ENCODE results near the gene C11orf54.

C11orf54 gene

DNA sequence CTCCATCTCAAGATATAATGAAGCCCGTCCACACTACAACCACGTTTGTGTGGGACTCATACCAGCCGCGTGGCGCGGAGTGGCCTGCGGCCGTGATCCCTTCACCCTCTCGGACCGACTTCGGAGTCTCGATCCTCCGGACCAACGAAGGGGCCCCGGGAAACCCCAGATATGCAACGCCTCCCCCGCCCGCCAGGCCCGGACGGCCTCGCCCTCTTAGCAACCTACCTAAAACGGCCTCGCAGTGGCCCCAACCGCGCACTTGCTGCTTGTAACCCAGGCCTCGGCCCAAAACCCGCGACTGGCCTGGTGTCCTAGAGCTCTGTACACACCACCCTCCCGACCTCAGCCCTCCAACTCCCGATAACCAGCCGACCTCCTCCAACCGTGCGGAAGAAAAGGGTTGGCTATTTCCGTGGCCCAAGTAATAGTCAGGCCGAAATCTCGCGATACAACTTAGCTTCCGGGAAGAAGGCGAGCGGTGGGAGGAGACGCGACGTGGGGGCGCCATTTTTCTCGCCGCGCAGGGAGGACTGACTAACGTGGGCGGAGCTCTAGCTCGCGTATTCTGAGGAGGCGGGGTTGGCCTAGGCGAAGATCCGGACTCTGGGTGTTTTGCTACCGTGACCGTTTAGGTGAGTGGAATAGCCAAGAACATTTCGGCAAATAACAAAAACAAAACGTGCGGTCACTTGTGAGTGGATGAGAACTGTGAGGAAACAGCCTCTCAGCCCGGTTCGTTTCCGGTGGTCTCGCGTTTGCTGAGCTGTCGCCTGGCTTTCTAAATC lies at the start of gene C11orf54, which contains the start of gene TAF1D:
TSS of gene C11orf54 (plus strand) at position 579 of the 788 bp plus-strand sequence. CDS start 5,722 bp downstream, outside the sequence.
TSS of gene TAF1D (minus strand) at position 402 of the 788 bp plus-strand sequence. CDS start 2,191 bp downstream, outside the sequence.
- Histone ChIP-seq H3K36me3 (ENCODE audit: insufficient read depth, low read length) (peaks cover 22% of the 10 kb centered on the region), H3K9me3 (ENCODE audit: control insufficient read depth, insufficient read depth, low read length) (no peaks in the 10 kb centered on the region), H3K4me1 (ENCODE audit: insufficient read depth, low read length) (0 out of 2 replicates have a peak, but pooled peaks cover 5% of the 10 kb centered on the region), H3K9ac (ENCODE audit: low read depth, low read length) (peak within 1 kb of the TSS; percentile 97)

DNA sequence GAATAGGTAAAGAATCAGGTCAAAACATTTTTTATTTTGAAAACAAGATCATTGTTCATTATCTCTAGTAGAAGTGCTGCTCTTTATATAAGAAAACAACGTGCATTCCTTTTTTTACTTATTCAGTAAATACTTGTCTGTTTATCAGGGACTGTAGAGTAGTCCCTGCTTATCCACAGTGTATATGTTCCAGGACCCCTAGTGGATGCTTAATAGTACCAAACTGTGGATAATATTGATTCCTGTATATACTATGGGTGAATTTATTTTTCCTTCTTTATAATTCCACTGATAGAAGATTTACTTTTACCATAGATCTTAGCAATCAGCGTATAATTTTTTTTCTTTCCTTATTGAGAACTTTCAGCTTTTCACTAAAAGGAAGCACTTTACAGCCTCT lies 47.4 kb upstream of the C11orf54 start:
- H3K4me1 ChIP-seq (ENCODE audit: insufficient read depth, low read length), result no peaks in the 10 kb centered on the region
- H3K9me3 ChIP-seq (ENCODE audit: control insufficient read depth, insufficient read depth, low read length), result no peaks in the 10 kb centered on the region
- H3K9ac ChIP-seq (ENCODE audit: low read depth, low read length), result no peak overlapping the region
- H3K36me3 ChIP-seq (ENCODE audit: insufficient read depth, low read length), result peaks cover 39% of the 10 kb centered on the region

DNA sequence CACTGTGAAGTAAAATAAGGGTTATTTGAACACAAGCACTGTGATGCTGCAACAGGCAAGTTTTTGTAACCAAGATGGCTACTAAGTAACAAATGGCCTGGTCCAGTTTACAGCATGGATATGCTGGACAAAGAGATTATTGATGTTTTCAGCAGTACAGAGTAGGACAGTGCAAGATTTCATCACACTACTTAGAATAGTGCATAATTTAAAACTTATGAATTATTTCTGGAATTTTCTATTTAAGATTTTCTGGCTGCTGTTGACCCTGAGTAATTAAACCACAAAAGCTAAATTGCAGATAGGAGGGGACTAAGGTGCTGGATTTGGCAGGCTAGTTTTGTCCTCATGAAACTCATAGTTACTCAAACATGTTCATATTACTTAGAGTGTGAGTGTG lies 46.9 kb upstream of the C11orf54 start:
- Histone ChIP-seq H3K36me3 (ENCODE audit: insufficient read depth, low read length) (peaks cover 39% of the 10 kb centered on the region), H3K9ac (ENCODE audit: low read depth, low read length) (no peak overlapping the region), H3K4me1 (ENCODE audit: insufficient read depth, low read length) (no peaks in the 10 kb centered on the region), H3K9me3 (ENCODE audit: control insufficient read depth, insufficient read depth, low read length) (no peaks in the 10 kb centered on the region)

DNA sequence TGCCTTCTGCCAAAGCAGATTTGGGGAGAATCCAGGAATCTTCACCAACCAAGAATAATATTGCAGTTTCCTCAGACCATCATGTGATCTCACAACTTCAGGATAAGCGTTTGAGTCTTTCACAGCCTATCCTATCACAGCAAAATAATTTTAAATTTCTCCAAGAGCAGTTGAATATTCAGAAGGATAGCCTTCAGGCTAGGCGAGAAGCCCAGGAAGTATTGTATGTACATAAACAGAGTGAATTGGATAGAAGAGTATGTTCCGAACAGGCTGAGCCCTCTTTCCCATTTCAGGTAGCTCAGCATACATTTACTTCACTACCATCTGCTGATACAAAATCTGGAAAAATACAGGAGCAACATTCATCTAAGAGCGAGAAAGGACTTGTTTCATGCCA lies 43.9 kb upstream of the C11orf54 start:
- no peak overlapping the region for H3K9ac ChIP-seq (ENCODE audit: low read depth, low read length)
- H3K9me3 ChIP-seq (ENCODE audit: control insufficient read depth, insufficient read depth, low read length), result no peaks in the 10 kb centered on the region
- no peaks in the 10 kb centered on the region for H3K4me1 ChIP-seq (ENCODE audit: insufficient read depth, low read length)
- peaks cover 42% of the 10 kb centered on the region for H3K36me3 ChIP-seq (ENCODE audit: insufficient read depth, low read length)

DNA sequence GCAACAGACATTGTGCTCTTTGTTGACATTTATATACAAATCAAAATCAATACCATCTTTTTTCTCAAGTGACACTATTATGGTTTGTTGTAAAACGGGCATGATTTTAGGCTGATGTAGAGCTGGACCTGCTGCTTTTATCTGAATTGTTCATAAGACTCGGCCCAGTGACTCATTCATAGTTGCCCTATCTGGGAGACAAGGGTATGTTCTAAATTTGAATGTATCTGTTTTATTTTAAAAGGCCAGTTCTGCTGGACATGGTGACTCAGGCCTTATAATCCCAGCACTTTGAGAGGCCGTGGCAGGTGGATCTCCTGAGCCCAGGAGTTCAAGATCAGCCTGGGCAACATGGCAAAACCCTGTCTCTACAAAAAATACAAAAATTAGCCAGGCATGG lies 40.6 kb upstream of the C11orf54 start:
- no peaks in the 10 kb centered on the region for H3K9me3 ChIP-seq (ENCODE audit: control insufficient read depth, insufficient read depth, low read length)
- peaks cover 45% of the 10 kb centered on the region for H3K36me3 ChIP-seq (ENCODE audit: insufficient read depth, low read length)
- H3K9ac ChIP-seq (ENCODE audit: low read depth, low read length), result no peak overlapping the region
- no peaks in the 10 kb centered on the region for H3K4me1 ChIP-seq (ENCODE audit: insufficient read depth, low read length)

DNA sequence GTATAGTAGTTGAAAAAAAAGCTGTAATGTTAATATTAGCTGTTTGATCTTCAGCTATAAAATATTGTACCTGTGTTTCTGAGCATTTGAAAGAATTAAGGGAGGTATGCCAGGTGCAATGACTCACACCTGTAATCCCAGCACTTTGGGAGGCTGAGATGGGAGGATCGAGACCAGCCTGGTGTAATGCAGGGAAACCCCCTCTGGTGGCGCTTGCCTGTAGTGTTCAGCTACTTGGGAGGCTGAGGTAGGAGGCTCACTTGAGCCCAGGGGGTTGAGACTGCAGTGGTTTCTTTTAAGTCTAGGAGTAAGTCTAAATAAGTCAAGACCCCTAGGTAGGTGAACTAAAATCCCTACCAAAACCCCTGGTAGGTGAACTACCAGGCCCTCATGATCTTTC lies 37.2 kb upstream of the C11orf54 start:
- Histone ChIP-seq H3K36me3 (ENCODE audit: insufficient read depth, low read length) (peaks cover 23% of the 10 kb centered on the region), H3K9ac (ENCODE audit: low read depth, low read length) (no peak overlapping the region), H3K4me1 (ENCODE audit: insufficient read depth, low read length) (no peaks in the 10 kb centered on the region), H3K9me3 (ENCODE audit: control insufficient read depth, insufficient read depth, low read length) (no peaks in the 10 kb centered on the region; the same call in 1 of the 2 replicates)

DNA sequence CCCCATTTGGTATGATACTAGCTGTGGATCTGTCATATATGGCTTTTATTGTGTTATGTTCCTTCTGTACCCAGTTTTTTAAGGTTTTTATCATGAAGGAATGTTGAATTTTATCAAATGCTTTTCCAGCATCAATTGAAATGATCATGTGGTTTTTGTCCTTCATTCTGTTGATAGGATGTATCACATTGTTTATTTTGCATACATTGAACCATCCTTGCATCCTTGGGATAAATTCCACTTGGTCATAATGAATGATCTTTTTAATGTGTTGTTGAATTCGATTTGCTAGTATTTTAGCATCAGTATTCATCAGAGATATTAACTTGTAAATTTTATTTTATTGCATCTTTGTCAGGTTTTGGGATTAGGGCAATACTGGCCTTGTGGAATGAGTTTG lies 31.2 kb upstream of the C11orf54 start:
- Histone ChIP-seq H3K9me3 (ENCODE audit: control insufficient read depth, insufficient read depth, low read length) (no peaks in the 10 kb centered on the region; the same call in 1 of the 2 replicates), H3K9ac (ENCODE audit: low read depth, low read length) (no peak overlapping the region), H3K36me3 (ENCODE audit: insufficient read depth, low read length) (0 out of 2 replicates have a peak, but pooled peaks cover 5% of the 10 kb centered on the region), H3K4me1 (ENCODE audit: insufficient read depth, low read length) (no peaks in the 10 kb centered on the region)

DNA sequence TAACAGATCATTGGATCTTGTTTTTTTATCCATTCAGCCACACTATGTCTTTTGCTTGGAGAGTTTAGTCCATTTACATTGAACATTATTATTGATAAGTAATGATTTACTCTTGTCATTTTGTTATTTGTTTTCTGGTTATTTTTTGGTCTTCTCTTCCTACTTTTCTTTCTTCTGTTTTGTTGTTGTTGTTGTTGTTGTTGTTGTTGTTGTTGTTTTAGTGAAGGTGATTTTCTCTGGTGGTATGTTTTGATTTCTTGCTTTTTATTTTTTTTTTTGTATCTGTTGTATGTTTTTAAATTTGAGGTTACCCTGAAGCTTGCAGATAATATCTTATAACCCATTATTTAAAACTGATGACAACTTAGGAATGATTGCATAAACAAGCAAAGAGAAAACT lies 28.8 kb upstream of the C11orf54 start:
- Histone ChIP-seq H3K36me3 (ENCODE audit: insufficient read depth, low read length) (peaks cover 7% of the 10 kb centered on the region), H3K9me3 (ENCODE audit: control insufficient read depth, insufficient read depth, low read length) (no peaks in the 10 kb centered on the region; the same call in 1 of the 2 replicates), H3K9ac (ENCODE audit: low read depth, low read length) (no peak overlapping the region), H3K4me1 (ENCODE audit: insufficient read depth, low read length) (no peaks in the 10 kb centered on the region)

DNA sequence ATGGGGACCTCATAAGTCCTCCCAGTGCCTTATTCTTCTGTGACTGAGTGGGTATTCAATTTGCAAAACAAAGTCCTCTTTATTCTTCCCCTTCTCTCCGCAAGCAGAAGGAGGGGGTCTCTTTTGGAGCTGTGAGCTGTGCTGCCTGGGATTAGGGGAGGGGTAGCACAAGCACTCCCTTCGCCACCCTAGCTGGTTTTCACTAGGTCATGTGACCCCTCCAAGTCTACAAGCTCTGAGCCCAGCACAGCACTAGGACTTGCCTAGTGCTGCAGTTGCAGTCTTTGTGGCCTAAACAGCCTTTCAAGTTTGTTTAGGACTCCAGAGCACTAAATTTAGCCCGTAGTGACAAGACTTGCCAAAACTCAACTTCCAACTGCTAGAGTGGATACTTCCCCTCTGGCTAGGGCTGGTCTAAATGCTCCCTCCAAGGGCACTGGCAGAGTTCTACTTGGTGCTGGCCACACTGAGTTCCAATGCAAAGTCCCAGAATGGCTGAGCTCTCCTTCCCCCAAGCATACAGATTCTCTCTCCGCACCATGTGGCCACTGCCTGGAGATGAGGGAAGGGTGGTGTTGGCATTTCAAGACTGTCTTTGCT lies 25.6 kb upstream of the C11orf54 start:
- Histone ChIP-seq H3K4me1 (ENCODE audit: insufficient read depth, low read length) (no peaks in the 10 kb centered on the region), H3K9me3 (ENCODE audit: control insufficient read depth, insufficient read depth, low read length) (no peaks in the 10 kb centered on the region), H3K9ac (ENCODE audit: low read depth, low read length) (no peak overlapping the region), H3K36me3 (ENCODE audit: insufficient read depth, low read length) (peaks cover 2% of the 10 kb centered on the region)

DNA sequence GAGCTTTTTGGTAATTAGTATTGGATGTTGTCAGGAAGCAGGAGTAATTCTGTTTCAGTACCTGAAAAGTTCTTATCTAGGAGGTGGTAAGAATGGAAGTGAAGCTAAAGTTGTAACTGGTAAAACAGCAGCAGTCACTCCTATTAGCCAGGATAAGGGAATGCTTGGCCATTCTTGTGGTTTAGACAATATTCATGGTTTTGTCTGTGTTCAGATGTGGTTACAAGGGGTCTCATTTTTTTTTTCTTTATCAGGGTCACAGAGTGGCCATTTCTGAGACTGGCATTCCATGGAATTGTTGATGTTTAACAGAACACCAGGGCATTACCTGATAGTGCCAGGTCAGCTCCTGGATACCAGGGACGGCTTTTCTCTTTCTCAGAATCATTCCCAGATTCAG lies 24.0 kb upstream of the C11orf54 start:
- no peaks in the 10 kb centered on the region for H3K4me1 ChIP-seq (ENCODE audit: insufficient read depth, low read length)
- H3K9me3 ChIP-seq (ENCODE audit: control insufficient read depth, insufficient read depth, low read length), result no peaks in the 10 kb centered on the region
- no peak overlapping the region for H3K9ac ChIP-seq (ENCODE audit: low read depth, low read length)
- H3K36me3 ChIP-seq (ENCODE audit: insufficient read depth, low read length), result peaks cover 2% of the 10 kb centered on the region

DNA sequence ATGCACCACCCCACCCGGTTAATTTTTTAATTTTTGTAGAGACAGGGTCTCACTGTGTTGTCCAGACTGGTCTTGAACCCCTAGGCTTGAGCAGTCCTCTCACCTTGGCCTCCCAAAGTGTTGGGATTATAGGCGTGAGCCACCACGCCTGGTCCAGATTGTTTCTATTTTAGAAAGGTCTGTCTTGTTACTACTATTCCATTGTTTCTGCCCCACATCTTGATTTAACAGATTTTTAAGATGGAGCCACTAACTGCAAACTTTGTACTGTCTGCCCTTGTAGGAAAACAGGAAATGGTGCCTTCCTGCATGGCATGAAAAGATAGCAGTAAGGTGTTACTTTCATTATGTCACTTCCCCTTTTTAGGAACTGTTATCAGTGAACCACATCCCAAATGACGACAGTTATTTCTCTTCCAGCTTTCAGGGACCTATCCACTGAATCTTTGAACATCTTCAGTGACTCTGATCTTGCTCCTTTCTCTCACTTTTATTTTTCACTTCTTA lies 23.4 kb upstream of the C11orf54 start:
- Histone ChIP-seq H3K4me1 (ENCODE audit: insufficient read depth, low read length) (no peaks in the 10 kb centered on the region), H3K9ac (ENCODE audit: low read depth, low read length) (no peak overlapping the region), H3K36me3 (ENCODE audit: insufficient read depth, low read length) (peaks cover 2% of the 10 kb centered on the region), H3K9me3 (ENCODE audit: control insufficient read depth, insufficient read depth, low read length) (no peaks in the 10 kb centered on the region)

DNA sequence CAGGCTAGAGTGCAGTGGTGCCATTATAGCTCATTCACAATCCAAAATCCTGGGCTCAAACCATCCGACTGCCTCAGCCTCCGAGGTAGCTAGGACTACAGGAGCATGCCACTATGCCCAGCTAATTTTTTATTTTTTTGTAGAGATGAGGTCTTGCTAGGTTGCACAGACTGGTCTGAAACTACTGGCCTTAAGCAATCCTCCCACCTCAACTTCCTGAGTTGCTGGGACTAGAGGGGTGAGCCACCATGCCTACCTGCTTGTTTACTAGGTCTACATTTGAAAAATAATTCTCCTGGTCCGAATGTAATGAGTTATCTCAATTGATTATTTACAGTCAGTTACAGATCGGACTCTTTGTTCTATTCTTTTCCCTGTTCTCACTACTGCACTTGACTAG lies 22.2 kb upstream of the C11orf54 start:
- Histone ChIP-seq H3K36me3 (ENCODE audit: insufficient read depth, low read length) (peaks cover 2% of the 10 kb centered on the region), H3K4me1 (ENCODE audit: insufficient read depth, low read length) (no peaks in the 10 kb centered on the region), H3K9ac (ENCODE audit: low read depth, low read length) (no peak overlapping the region), H3K9me3 (ENCODE audit: control insufficient read depth, insufficient read depth, low read length) (no peaks in the 10 kb centered on the region)

DNA sequence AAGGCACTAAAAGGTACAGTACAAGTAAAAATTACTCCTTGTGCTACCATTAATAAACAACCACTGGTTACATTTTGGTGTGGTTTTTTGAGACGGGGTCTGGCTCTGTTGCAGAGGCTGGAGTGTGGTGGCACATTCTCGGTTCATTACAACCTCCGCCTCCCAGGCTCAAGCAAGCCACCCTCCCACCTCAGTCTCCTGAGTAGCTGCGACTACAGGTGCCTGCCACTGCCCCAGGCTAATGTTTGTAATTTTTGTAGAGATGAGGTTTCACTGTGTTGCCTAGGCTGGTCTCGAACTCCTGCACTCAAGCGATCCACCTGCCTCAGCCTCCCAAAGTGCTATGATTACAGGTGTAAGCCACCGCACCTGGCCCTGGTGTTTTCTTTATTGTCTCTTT lies 20.9 kb upstream of the C11orf54 start:
- Histone ChIP-seq H3K9me3 (ENCODE audit: control insufficient read depth, insufficient read depth, low read length) (no peaks in the 10 kb centered on the region), H3K9ac (ENCODE audit: low read depth, low read length) (no peak overlapping the region), H3K36me3 (ENCODE audit: insufficient read depth, low read length) (peaks cover 4% of the 10 kb centered on the region), H3K4me1 (ENCODE audit: insufficient read depth, low read length) (no peaks in the 10 kb centered on the region)

DNA sequence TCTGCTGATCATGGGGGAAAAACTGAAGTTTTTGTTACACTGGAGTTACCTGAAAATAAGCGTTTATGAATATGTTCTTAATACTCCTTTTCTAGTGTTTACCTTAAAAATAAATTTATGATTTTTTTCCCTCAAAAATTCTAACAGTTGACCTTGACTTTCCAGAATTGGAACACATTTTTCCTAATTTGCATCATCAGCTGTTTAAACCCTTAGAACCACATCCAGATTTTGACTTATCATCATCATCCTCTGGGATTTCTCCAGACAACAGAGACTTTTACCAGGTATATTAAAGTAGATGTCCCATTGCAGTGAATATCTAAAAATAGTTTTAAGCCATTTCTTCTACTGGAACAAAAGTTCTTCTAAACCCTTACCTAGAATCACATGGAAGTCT lies 17.4 kb upstream of the C11orf54 start:
- H3K4me1 ChIP-seq (ENCODE audit: insufficient read depth, low read length), result no peaks in the 10 kb centered on the region
- peaks cover 4% of the 10 kb centered on the region; the same call in 1 of the 2 replicates for H3K36me3 ChIP-seq (ENCODE audit: insufficient read depth, low read length)

More for the DNA sequence above, 17.4 kb upstream of the C11orf54 start:
- Histone ChIP-seq H3K9ac (ENCODE audit: low read depth, low read length) (no peak overlapping the region), H3K9me3 (ENCODE audit: control insufficient read depth, insufficient read depth, low read length) (no peaks in the 10 kb centered on the region)

Data from ES-I3 (cell line).